Adipose tissue (tissue), 3 donors: Measurements from ENCODE around the gene SGSM2. TPM values are rescaled to one million over a fixed set of nuclear protein-coding genes. Genes with fewer than 3 reads are reported as not detected.
A peak's percentile ranks its signal among the peaks of the same experiment; 100 is the strongest.

Source experiments
- H3K27ac ChIP-seq: one replicate; pipeline ENCODE4 v1.5.1; 2013; ENCODE audit warnings: low read depth, low read length
- WGBS, 3 donors: extraction: QIAGEN DNeasy Blood & Tissue Kit; methylation state at CpG; one replicate each; pipeline ENCODE4 v1.1.7; 2013; 5-methylcytosine and 5-hydroxymethylcytosine counted together
- polyA plus RNA-seq, 3 donors: library from polyadenylated mRNA; stranded (reverse); fragments of 200-250 nt; gene quantifications; one replicate each; pipeline ENCODE4 v1.2.3, GENCODE V29; 2013
- donor health status: healthy with polysubstance abuse.
- donor health status: Bipolar disorder and iron deficiency.
- donor health status: healthy.

The SGSM2 gene
- polyA plus RNA-seq, 3 donors = 22.0 to 72.3 (median 38.6) TPM

GRCh38 chr17:2377659-2378058 is 40.4 kb downstream of the SGSM2 start:
- 86 to 90% (median 89%) methylated on average over 10 of the region's 10 CpGs for WGBS, 3 donors
- H3K27ac ChIP-seq = no peak overlapping the region

DNA sequence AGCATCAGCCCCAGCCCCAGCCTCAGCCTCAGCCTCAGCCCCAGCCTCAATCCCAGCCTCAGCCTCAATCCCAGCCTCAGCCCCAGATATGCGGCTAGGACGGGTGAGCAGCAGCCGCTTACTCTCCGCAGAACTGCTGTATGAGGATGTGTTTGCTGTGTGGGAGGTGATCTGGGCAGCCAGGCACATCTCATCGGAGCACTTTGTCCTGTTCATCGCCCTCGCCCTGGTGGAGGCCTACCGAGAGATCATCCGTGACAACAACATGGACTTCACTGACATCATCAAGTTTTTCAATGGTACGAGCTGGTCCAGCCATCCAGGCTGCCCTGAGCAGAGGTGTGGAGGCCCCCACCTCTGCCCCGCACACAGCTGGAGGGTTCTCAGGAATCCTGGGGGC is 41.6 kb downstream of the SGSM2 start:
- H3K27ac ChIP-seq = no peak overlapping the region
- 90 to 94% (median 93%) methylated on average over 11 of the region's 11 CpGs for WGBS, 3 donors

DNA sequence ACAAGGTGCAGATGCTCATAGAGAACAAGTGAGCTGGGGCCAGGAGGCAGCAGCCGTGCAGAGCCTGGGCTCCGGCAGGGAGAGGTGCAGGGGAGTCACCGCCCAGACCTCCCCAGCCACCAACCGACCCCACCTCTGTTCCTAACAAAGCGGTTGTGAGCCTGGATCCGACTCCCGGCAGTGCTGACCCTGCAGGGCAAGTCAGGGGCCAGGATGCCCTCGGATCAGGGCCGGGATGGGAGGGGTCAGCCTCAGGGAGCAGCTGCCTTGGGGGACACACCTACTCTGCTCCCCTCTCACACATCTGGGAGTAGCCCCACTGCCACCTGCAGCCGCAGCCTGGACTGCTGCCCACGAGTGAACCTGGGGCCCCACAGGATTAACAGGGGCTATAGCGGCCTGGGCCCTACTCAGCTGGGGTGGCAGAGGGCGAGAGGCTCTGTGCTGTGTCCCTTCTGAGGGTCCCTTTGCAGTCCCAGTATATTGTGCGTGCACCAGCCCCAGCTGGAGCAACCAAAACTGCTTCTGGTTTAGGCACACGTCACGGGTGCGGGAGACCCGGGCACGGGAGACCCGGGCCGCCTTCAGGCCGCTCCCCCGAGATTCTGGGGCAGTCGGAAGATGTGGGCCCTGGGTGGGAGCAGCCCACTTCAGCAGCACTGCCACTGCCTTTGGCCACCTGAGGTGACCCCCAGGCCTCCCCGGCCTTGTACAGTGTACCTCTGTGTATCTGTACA is 42.4 kb downstream of the SGSM2 start:
- WGBS, 3 donors = 86 to 89% (median 88%) methylated on average over 25 of the region's 25 CpGs
- H3K27ac ChIP-seq = no peak overlapping the region

- H3K27ac ChIP-seq = no peak overlapping the region
- 78 to 85% (median 82%) methylated on average over 16 of the region's 16 CpGs for WGBS, 3 donors
Observed at GRCh38 chr17:2380226-2380922, 43.1 kb downstream of the SGSM2 start.

DNA sequence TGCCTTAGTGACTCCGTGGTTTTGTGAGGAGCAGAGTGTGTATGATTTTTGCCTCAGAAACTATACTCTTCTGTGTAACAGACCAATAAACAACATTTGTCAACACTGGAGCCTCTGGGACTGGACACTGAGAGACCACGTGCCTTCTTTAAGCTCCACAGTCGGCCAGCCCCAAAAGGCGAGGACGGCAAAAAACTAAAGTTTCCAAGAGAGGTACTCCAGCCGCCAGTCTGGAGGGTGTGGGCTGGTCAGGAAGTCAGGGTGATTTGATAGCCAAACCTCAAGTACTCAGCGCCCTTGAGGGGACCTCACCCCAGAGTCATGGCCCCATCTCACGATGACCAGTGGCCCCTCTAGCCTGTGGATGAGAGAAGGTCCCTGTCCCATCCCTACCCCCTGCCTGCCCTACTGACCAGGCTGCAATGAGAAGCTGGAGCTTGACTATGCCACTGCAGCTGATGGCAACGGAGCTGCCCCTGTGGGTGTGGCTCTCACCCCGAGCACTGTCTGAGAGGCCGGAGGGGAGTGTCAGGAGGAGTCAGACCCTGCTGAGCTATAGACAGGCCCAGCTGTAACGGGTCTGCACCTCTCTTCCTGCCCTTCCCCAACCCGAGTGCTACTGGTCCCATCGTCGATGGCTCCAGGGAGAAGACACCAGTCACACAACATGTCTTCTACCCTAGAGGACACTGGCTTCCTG is 43.8 kb downstream of the SGSM2 start:
- H3K27ac ChIP-seq = no peak overlapping the region
- WGBS, 3 donors = 74 to 81% (median 76%) methylated on average over 15 of the region's 15 CpGs

GRCh38 chr17:2383628-2384167 is 46.4 kb downstream of the SGSM2 start:
- no peak overlapping the region for H3K27ac ChIP-seq

GRCh38 chr17:2384439-2385127 is 47.3 kb downstream of the SGSM2 start:
- H3K27ac ChIP-seq = no peak overlapping the region
- 77 to 82% (median 77%) methylated on average over 21 to 22 of the region's 22 CpGs for WGBS, 3 donors

More at GRCh38 chr17:2383628-2384167, 46.4 kb downstream of the SGSM2 start:
- whole genome bisulfite sequencing, 3 donors = 82 to 92% (median 90%) methylated on average over 11 of the region's 11 CpGs

GRCh38 chr17:2385240-2386210 is 48.2 kb downstream of the SGSM2 start:
- no peak overlapping the region for H3K27ac ChIP-seq
- WGBS, 3 donors = 68 to 77% (median 71%) methylated on average over 18 of the region's 18 CpGs

DNA sequence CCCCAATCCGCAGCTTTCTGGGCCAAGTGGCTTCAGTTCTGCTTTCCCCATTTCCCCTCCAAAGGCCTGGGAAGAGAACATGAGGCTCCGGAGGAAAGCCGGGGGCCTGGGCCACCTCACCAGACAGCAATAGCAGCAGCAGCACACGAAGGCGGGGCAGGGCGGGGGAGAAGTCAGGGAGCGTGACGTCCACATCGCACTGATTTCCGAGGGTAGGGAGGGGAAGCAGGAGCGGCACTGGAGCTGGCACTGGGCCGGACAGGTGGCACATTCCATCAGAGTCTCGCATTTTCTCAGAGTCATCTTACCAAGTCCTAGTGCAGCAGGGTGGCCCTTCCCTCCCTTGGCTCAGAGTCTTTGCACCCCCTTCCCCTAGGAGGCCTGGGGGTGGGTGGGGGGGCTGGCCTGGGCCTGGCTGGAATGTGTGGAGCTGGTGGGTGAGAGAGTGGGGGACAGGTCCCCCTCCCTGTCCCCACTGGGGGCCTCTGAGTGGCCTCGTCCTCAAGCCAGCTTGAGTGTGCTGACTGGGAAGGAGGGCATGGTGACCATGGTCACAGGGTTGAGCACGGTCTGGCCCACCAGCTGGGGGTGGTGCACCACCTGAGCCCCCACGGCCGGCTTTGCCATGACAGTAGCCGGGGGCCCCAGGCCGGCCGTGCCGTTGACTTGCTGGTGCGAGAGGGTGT is 49.2 kb downstream of the SGSM2 start:
- WGBS, 3 donors = 75 to 86% (median 84%) methylated on average over 16 to 22 of the region's 22 CpGs
- H3K27ac ChIP-seq = no peak overlapping the region

DNA sequence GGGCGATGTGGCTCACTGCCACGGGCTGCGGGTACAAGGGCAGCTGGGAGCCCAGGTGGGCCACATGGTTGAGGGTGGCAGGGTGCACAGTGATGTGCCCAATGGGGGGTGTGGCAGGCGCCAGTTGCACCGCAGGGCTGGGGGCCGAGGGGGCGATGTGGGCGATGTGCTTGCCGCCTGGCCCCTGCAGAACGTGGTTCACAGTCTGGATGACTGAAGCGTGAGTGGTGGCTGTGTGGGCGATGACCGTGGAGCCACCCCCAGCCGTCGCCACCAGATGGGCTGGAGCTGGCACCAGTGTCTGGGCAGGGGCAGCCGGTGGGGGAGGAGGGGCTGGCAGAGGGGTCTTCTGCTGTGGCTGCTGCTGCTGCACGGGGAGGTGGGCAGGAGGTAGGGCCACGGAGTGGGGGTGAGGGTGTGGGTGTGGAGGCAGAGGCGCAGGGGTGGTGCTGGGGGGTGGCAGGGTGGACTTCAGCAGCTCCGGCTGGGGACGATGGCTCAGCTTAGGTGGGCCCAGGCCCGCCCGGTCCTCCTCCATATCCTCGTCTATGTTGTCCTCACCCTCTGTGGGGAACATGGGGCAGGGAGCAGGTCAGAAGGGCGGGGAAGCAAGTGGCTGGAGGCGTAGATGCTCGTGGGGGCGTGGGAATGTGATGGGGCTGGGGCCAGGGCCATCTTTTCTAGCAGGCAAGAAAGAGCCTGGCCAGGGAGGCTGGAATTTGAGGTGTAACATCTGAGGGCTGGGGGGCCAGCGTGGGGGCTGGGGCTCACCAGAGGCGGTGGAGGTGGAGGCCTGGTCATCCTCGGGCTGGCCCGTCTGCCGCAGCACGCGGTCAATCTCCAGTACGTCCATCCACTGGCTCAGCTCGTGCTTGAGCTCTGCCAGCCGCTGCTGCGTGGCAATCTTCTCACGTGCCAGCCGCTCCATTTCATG is 50.1 kb downstream of the SGSM2 start:
- H3K27ac ChIP-seq = no peak overlapping the region
- WGBS, 3 donors = 88 to 92% (median 90%) methylated on average over 33 to 41 of the region's 41 CpGs

- WGBS, 3 donors = 87 to 92% (median 90%) methylated on average over 21 of the region's 21 CpGs
- H3K27ac ChIP-seq = no peak overlapping the region
Observed at GRCh38 chr17:2388020-2388682, 50.9 kb downstream of the SGSM2 start.

DNA sequence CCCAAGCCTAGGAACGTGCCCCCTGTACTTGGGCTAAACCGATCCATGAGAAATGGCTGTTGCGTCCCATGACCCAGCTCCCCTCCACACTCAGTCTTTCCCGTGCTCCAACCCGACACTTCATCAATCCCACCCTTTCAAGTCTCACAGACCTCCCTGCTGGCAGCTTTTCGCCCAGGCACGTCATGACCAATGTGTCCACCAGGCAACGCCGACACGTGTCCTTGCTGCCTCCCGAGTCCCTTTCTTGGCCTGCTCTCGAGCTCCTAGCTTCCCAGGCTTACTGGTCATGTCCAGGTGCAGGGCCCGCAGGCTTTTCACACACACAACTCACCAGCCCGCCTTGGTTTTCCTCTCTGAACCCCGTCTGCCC is 51.4 kb downstream of the SGSM2 start:
- WGBS, 3 donors = 71 to 94% (median 92%) methylated on average over 15 of the region's 15 CpGs
- H3K27ac ChIP-seq = no peak overlapping the region

DNA sequence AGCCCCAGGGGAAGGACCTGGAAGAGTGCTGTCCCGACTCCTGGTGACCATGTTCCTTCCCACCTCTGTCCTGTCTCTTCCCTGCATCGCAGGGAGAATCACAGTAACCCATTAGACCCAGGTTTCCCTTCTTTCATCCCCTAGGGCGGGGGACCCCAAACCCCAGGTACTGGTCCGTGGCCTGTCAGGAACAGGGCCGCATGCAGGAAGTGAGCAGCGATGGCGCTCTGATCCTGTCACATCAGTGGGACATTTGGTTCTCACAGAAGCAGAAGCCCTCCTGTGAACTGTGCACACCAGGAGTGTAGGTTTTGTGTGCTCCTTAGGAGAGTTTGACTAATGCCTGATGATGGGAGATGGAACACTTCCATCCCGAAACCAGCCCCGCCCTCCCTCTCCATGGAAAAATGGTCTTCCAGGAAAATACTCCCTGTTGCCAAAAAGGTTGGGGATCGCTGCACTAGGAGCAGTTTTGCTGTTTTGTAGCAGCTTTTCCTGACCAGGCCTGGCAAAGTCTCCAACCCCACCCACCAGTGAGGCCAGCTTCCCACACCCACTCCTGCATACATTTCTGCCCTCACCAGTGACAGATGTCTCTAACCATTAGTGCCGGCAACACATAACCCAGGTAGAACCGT is 53.0 kb downstream of the SGSM2 start:
- no peak overlapping the region for H3K27ac ChIP-seq
- 59 to 84% (median 64%) methylated on average over 12 of the region's 12 CpGs for WGBS, 3 donors

DNA sequence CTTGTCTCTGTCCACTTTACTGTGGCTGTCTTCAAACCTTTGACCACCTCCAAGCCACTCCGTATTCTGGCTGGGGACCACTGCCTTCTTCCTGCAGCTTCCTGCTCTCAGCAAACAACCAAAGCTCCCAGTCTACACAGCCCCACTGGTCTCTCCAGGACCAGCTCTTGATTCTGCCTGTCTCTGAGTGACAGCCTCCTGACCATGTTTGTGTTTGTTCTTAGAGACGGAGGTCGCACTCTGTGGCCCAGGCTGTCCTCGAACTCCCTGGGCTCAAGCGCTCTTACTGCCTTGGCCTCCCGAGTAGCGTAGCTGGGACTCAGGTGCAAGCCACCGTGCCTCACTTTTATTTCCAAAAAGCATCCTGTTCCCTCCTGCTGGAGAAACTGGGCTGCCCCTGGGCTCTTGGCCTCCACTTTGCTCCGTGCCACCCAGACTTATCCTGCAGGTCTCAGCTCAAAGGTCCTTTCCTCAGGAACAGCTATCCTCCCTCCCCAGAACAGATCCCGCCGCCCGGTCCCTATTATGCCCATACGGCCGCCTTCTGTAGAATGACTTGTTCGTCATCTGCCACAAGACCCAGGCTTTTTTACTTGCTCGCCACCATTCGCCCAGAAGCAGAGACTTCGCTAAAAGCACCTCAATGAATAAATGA is 54.4 kb downstream of the SGSM2 start:
- 48 to 67% (median 57%) methylated on average over 18 of the region's 18 CpGs for WGBS, 3 donors
- H3K27ac ChIP-seq = peak overlapping the region; percentile 91
